Lower lobe of right lung (tissue), 2 donors: ENCODE measurements around the gene PDRG1. TPM values are rescaled to one million over a fixed set of nuclear protein-coding genes. Genes with fewer than 3 reads are reported as not detected.

Source experiments
- ATAC-seq, 2 donors: fragments of 200-7000 bp; cut with Tn5 transposase; one replicate each; pipeline ENCODE4 v1.9.1; 2020 to 2022; ENCODE audit warnings: mild to moderate bottlenecking in 2 of 2, moderate library complexity in 2 of 2
- DNase-seq: peaks from one replicate; pipeline ENCODE4 v3.0.0-alpha.2; 2020
- H3K27ac ChIP-seq: fragments of 200-600 bp; one replicate; pipeline ENCODE4 v1.8.0; 2022
- H3K27me3 ChIP-seq: fragments of 200-600 bp; one replicate; pipeline ENCODE4 v1.8.0; 2022; ENCODE audit warnings: low read depth
- H3K36me3 ChIP-seq: fragments of 200-600 bp; one replicate; pipeline ENCODE4 v1.8.0; 2022; ENCODE audit warnings: mild to moderate bottlenecking
- H3K4me1 ChIP-seq: fragments of 200-600 bp; one replicate; pipeline ENCODE4 v1.8.0; 2022
- H3K4me3 ChIP-seq: fragments of 200-600 bp; one replicate; pipeline ENCODE4 v1.8.0; 2022; ENCODE audit warnings: mild to moderate bottlenecking
- H3K9me3 ChIP-seq: fragments of 200-600 bp; one replicate; pipeline ENCODE4 v1.8.0; 2022
- CTCF ChIP-seq: fragments of 200-600 bp; IDR thresholded peaks from one replicate; pipeline ENCODE4 v1.8.0; 2022; ENCODE audit warnings: antibody characterized with exemption, mild to moderate bottlenecking
- intact Hi-C: fragments of 100-400 bp; cut with DNase I; formaldehyde crosslinking; loops from one replicate; pipeline ENCODE4 v1.11.0; 2022
- long read RNA-seq: library from polyadenylated mRNA; unstranded; transcript quantifications from one replicate; pipeline ENCODE4 v2.0.0, GENCODE V29; 2021
- total RNA-seq: library from RNA; stranded (reverse); fragmentation: NEBNext Ultra II Directional; extraction: Animal tissue kit (Norgen Biotek cat#: 25700); gene quantifications from one replicate; pipeline ENCODE4 v1.2.1, GENCODE V29; 2021
- donor health status: DM: no; HTN: yes; CAD: no; lungs with severe emphysema.

The PDRG1 gene
- total RNA-seq, result 9.4 TPM
- long read RNA-seq, transcript PDRG1-201 (5 exons, 1,998 nt), result major isoform, 20 of 22 reads
- long read RNA-seq, partial matches to known transcripts, result 0 of 22 reads
- long read RNA-seq, other reads (novel, unspliced or antisense), result 2 of 22 reads

- ATAC-seq, result peak; percentile 99 to 100
- TF ChIP-seq CTCF, result peak; percentile 95
- peaks cover 5% of the 10 kb centered on the region for H3K27me3 ChIP-seq
- peak within 1 kb of the TSS; percentile 87 for H3K27ac ChIP-seq
- peaks cover 16% of the 10 kb centered on the region for H3K4me1 ChIP-seq
- peaks cover 31% of the 10 kb centered on the region for H3K36me3 ChIP-seq
- H3K9me3 ChIP-seq, result no peaks in the 10 kb centered on the region
- intact Hi-C loops, result loop anchor here (5.0 kb wide), 1 partner anchor 99 kb away; no protein-coding TSS in a partner anchor
- peak; percentile 97 for DNase-seq
- peak within 1 kb of the TSS; percentile 99 for H3K4me3 ChIP-seq
Observed at GRCh38 chr20:31951530-31952453, at the start of gene PDRG1. TSS of gene PDRG1 (minus strand) at chr20:31952046. CDS start at chr20:31951961, 85 bp downstream.

GRCh38 chr20:31998246-31998645 is 46.4 kb upstream of the PDRG1 start:
- intact Hi-C loops, result no loop called here
- Histone ChIP-seq H3K9me3 (no peaks in the 10 kb centered on the region), H3K27ac (no peak overlapping the region), H3K4me1 (no peaks in the 10 kb centered on the region), H3K4me3 (no peak overlapping the region), H3K36me3 (no peaks in the 10 kb centered on the region), H3K27me3 (peaks cover 38% of the 10 kb centered on the region)
- ATAC-seq (no peak), DNase-seq (no peak)
- no peak for TF ChIP-seq CTCF

- intact Hi-C loops, result no loop called here
- ATAC-seq (no peak), DNase-seq (no peak)
- Histone ChIP-seq H3K9me3 (no peaks in the 10 kb centered on the region), H3K36me3 (no peaks in the 10 kb centered on the region), H3K27ac (no peak overlapping the region), H3K4me1 (no peaks in the 10 kb centered on the region), H3K27me3 (peaks cover 38% of the 10 kb centered on the region), H3K4me3 (no peak overlapping the region)
- no peak for TF ChIP-seq CTCF
Observed at GRCh38 chr20:31996996-31997395, 45.1 kb upstream of the PDRG1 start.

- Histone ChIP-seq H3K4me1 (no peaks in the 10 kb centered on the region), H3K4me3 (no peak overlapping the region), H3K27me3 (peaks cover 32% of the 10 kb centered on the region), H3K27ac (no peak overlapping the region), H3K9me3 (no peaks in the 10 kb centered on the region), H3K36me3 (no peaks in the 10 kb centered on the region)
- DNase-seq (no peak), ATAC-seq (no peak)
- no peak for TF ChIP-seq CTCF
- intact Hi-C loops, result no loop called here
Observed at GRCh38 chr20:31992086-31992485, 40.2 kb upstream of the PDRG1 start.

- H3K4me3 ChIP-seq, result no peak overlapping the region
- TF ChIP-seq CTCF, result no peak
- no peak for ATAC-seq
- no peaks in the 10 kb centered on the region for H3K9me3 ChIP-seq
- no peaks in the 10 kb centered on the region for H3K36me3 ChIP-seq
- no peak for DNase-seq
- H3K27ac ChIP-seq, result no peak overlapping the region
- intact Hi-C loops, result no loop called here
- no peaks in the 10 kb centered on the region for H3K4me1 ChIP-seq
- peaks cover 25% of the 10 kb centered on the region for H3K27me3 ChIP-seq
Observed at GRCh38 chr20:31991339-31991705, 39.5 kb upstream of the PDRG1 start.
